Stimulated activated CD4-positive, alpha-beta T cell treated with anti-CD3 and anti-CD28 coated beads, Interleukin-2, amount 100 ng/mL, for 4 hours (primary cell): ENCODE data around the gene CDSN.
A peak's percentile ranks its signal among the peaks of the same experiment; 100 is the strongest.

Experiments used
- DNase-seq: peaks from one replicate; pipeline ENCODE4 v3.0.0-alpha.2; 2020; ENCODE audit warnings: low read depth

The CDSN gene

GRCh38 chr6:31145386-31145785 lies 25.1 kb upstream of the CDSN start:
- DNase-seq, result no peak

GRCh38 chr6:31144970-31145340 lies 24.7 kb upstream of the CDSN start:
- no peak for DNase-seq

GRCh38 chr6:31144296-31144969 lies 24.2 kb upstream of the CDSN start:
- no peak for DNase-seq

GRCh38 chr6:31143148-31143547 lies 22.9 kb upstream of the CDSN start:
- DNase-seq, result no peak

GRCh38 chr6:31142361-31142761 lies 22.1 kb upstream of the CDSN start:
- no peak for DNase-seq

- DNase-seq, result no peak
Observed at GRCh38 chr6:31140643-31141042, 20.4 kb upstream of the CDSN start.

- no peak for DNase-seq
Observed at GRCh38 chr6:31139599-31139998, 19.4 kb upstream of the CDSN start.

- no peak for DNase-seq
Observed at GRCh38 chr6:31138982-31139381, 18.7 kb upstream of the CDSN start, which contains the start of gene PSORS1C2. Gene PSORS1C2, minus strand, starts transcription at chr6:31139066. Its CDS starts 40 bp downstream, at chr6:31139026.

GRCh38 chr6:31135710-31136109 lies 15.5 kb upstream of the CDSN start:
- no peak for DNase-seq

- no peak for DNase-seq
Observed at GRCh38 chr6:31132806-31133205, 12.6 kb upstream of the CDSN start.

GRCh38 chr6:31131595-31131994 lies 11.3 kb upstream of the CDSN start:
- DNase-seq, result no peak

- no peak for DNase-seq
Observed at GRCh38 chr6:31130751-31131150, 10.5 kb upstream of the CDSN start.

- DNase-seq, result no peak
Observed at GRCh38 chr6:31129130-31129529, 8.9 kb upstream of the CDSN start.

GRCh38 chr6:31128093-31128676 lies 7.9 kb upstream of the CDSN start:
- peak; percentile 50 for DNase-seq

- no peak for DNase-seq
Observed at GRCh38 chr6:31126396-31127175, 6.3 kb upstream of the CDSN start.

GRCh38 chr6:31125586-31126363 lies 5.5 kb upstream of the CDSN start:
- DNase-seq, result no peak

- no peak for DNase-seq
Observed at GRCh38 chr6:31125162-31125561, 4.9 kb upstream of the CDSN start.

GRCh38 chr6:31122791-31123706 lies 2.8 kb upstream of the CDSN start:
- no peak for DNase-seq

- DNase-seq, result no peak
Observed at GRCh38 chr6:31121131-31121790, 1.0 kb upstream of the CDSN start.

GRCh38 chr6:31118178-31118577 lies 2.1 kb downstream of the CDSN start:
- no peak for DNase-seq
